Measurements from ENCODE around the gene HOXA11.

Gene HOXA11

GRCh38 chr7:27161721-27162560, 23.1 kb downstream of the HOXA11 start:
- peak overlapping the region; percentile 54; the same call in 1 of the 2 replicates for H2AFZ ChIP-seq (ENCODE audit: low read depth, low read length)
- no peaks in the 10 kb centered on the region for H3K79me2 ChIP-seq (ENCODE audit: insufficient read depth, low read length)
- TF ChIP-seq CTCF (IDR thresholded peaks at IDR 0.05; ENCODE audit: borderline replicate concordance, extremely low read depth, low read length, poor library complexity, severe bottlenecking) (no peak), EZH2 (IDR thresholded peaks at IDR 0.05; ENCODE audit: borderline replicate concordance, low read depth, low read length, severe bottlenecking) (no peak)
- no peaks in the 10 kb centered on the region for H3K9me3 ChIP-seq (ENCODE audit: insufficient read depth, low read length, severe bottlenecking)
- H3K27ac ChIP-seq (ENCODE audit: low read length): no peak overlapping the region
- H4K20me1 ChIP-seq (ENCODE audit: insufficient read depth, low read length): no peaks in the 10 kb centered on the region
- no peaks in the 10 kb centered on the region for H3K27me3 ChIP-seq (ENCODE audit: insufficient read depth, low read length, poor library complexity)
- DNase-seq (no peak), ATAC-seq (ENCODE audit: insufficient read depth, low read depth) (no peak)
- H3K4me1 ChIP-seq (ENCODE audit: insufficient read depth, low read length): peaks cover 20% of the 10 kb centered on the region
- H3K36me3 ChIP-seq (ENCODE audit: insufficient read depth, low read length): no peaks in the 10 kb centered on the region
- H3K4me3 ChIP-seq (ENCODE audit: low read depth in 1 of 2, low read length in 2 of 2): no peak overlapping the region
- H3K4me2 ChIP-seq (ENCODE audit: insufficient read depth, low read length): no peak overlapping the region
- no peak overlapping the region for H3K9ac ChIP-seq (ENCODE audit: low read depth, low read length)

- H3K4me3 ChIP-seq (ENCODE audit: low read depth in 1 of 2, low read length in 2 of 2): peak overlapping the region; percentile 15 to 64; a peak in 3 of 4 replicates
- H4K20me1 ChIP-seq (ENCODE audit: insufficient read depth, low read length): no peaks in the 10 kb centered on the region
- no peaks in the 10 kb centered on the region for H3K79me2 ChIP-seq (ENCODE audit: insufficient read depth, low read length)
- ATAC-seq (ENCODE audit: insufficient read depth, low read depth) (no peak; the same call in 2 of the 3 replicates), DNase-seq (no peak)
- TF ChIP-seq EZH2 (IDR thresholded peaks at IDR 0.05; ENCODE audit: borderline replicate concordance, low read depth, low read length, severe bottlenecking): no peak
- no peak for TF ChIP-seq CTCF (IDR thresholded peaks at IDR 0.05; ENCODE audit: borderline replicate concordance, extremely low read depth, low read length, poor library complexity, severe bottlenecking)
- peak overlapping the region; percentile 93 for H3K4me2 ChIP-seq (ENCODE audit: insufficient read depth, low read length)
- peak overlapping the region; percentile 80 for H3K27ac ChIP-seq (ENCODE audit: low read length)
- H3K4me1 ChIP-seq (ENCODE audit: insufficient read depth, low read length): peaks cover 21% of the 10 kb centered on the region
- H2AFZ ChIP-seq (ENCODE audit: low read depth, low read length): peak overlapping the region; percentile 97
- H3K9ac ChIP-seq (ENCODE audit: low read depth, low read length): peak overlapping the region; percentile 68
- no peaks in the 10 kb centered on the region for H3K36me3 ChIP-seq (ENCODE audit: insufficient read depth, low read length)
- no peaks in the 10 kb centered on the region for H3K9me3 ChIP-seq (ENCODE audit: insufficient read depth, low read length, severe bottlenecking)
- no peaks in the 10 kb centered on the region for H3K27me3 ChIP-seq (ENCODE audit: insufficient read depth, low read length, poor library complexity)
These were observed 23.8 kb downstream of the HOXA11 start for GRCh38 chr7:27161214-27161720.

- DNase-seq: peak; percentile 87
- H3K9ac ChIP-seq (ENCODE audit: low read depth, low read length): peak overlapping the region; percentile 68
These were observed 24.4 kb downstream of the HOXA11 start for GRCh38 chr7:27160546-27161213.

More at GRCh38 chr7:27160546-27161213, 24.4 kb downstream of the HOXA11 start:
- Histone ChIP-seq H3K79me2 (ENCODE audit: insufficient read depth, low read length) (peaks cover 1% of the 10 kb centered on the region), H3K9me3 (ENCODE audit: insufficient read depth, low read length, severe bottlenecking) (no peaks in the 10 kb centered on the region), H2AFZ (ENCODE audit: low read depth, low read length) (peak overlapping the region; percentile 97), H4K20me1 (ENCODE audit: insufficient read depth, low read length) (no peaks in the 10 kb centered on the region), H3K4me1 (ENCODE audit: insufficient read depth, low read length) (peaks cover 22% of the 10 kb centered on the region), H3K36me3 (ENCODE audit: insufficient read depth, low read length) (no peaks in the 10 kb centered on the region), H3K4me2 (ENCODE audit: insufficient read depth, low read length) (peak overlapping the region; percentile 93), H3K27ac (ENCODE audit: low read length) (peak overlapping the region; percentile 80), H3K27me3 (ENCODE audit: insufficient read depth, low read length, poor library complexity) (no peaks in the 10 kb centered on the region), H3K4me3 (ENCODE audit: low read depth in 1 of 2, low read length in 2 of 2) (peak overlapping the region; percentile 15 to 64; a peak in 3 of 4 replicates)
- ATAC-seq (ENCODE audit: insufficient read depth, low read depth): peak; percentile 78
- TF ChIP-seq EZH2 (IDR thresholded peaks at IDR 0.05; ENCODE audit: borderline replicate concordance, low read depth, low read length, severe bottlenecking): no peak
- peak; percentile 98 for TF ChIP-seq CTCF (IDR thresholded peaks at IDR 0.05; ENCODE audit: borderline replicate concordance, extremely low read depth, low read length, poor library complexity, severe bottlenecking)

All from DND-41 (cell line).